ENCODE results near the gene YEATS2.
A peak's percentile ranks its signal among the peaks of the same experiment; 100 is the strongest.

GRCh38 chr3:183766745-183767606 lies 69.4 kb downstream of the YEATS2 start:
- TF ChIP-seq, protein P1, sequence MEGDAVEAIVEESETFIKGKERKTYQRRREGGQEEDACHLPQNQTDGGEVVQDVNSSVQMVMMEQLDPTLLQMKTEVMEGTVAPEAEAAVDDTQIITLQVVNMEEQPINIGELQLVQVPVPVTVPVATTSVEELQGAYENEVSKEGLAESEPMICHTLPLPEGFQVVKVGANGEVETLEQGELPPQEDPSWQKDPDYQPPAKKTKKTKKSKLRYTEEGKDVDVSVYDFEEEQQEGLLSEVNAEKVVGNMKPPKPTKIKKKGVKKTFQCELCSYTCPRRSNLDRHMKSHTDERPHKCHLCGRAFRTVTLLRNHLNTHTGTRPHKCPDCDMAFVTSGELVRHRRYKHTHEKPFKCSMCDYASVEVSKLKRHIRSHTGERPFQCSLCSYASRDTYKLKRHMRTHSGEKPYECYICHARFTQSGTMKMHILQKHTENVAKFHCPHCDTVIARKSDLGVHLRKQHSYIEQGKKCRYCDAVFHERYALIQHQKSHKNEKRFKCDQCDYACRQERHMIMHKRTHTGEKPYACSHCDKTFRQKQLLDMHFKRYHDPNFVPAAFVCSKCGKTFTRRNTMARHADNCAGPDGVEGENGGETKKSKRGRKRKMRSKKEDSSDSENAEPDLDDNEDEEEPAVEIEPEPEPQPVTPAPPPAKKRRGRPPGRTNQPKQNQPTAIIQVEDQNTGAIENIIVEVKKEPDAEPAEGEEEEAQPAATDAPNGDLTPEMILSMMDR (IDR thresholded peaks at IDR 0.05), result peak in 1 of 3 donors; percentile 70
- TF ChIP-seq POLR2A (IDR thresholded peaks at IDR 0.05), result no peak

Data from lower leg skin (tissue), 3 donors.